T1000 (cell line): ENCODE results near the gene HNRNPA1.
"Not testable (repeated sequence)": the region's sequence is repeated elsewhere in the genome, so short reads cannot be mapped to it uniquely, and the experiment has no call there.

Source experiments
- DNase-seq: peaks from one replicate; lab custom pipeline; 2025; ENCODE audit warnings: mixed read lengths; lab: John Stamatoyannopoulos, UW

HNRNPA1 gene

GRCh38 chr12:54280468-54281260 is at the start of gene HNRNPA1:
Gene HNRNPA1, plus strand, starts transcription at chr12:54280726. Its CDS starts 82 bp downstream, at chr12:54280808.
- peak; percentile 96 for DNase-seq

GRCh38 chr12:54231269-54231668 is 49.3 kb upstream of the HNRNPA1 start:
- DNase-seq, result not testable (repeated sequence)

- DNase-seq, result no peak
Measured at GRCh38 chr12:54232790-54233189, 47.7 kb upstream of the HNRNPA1 start.

GRCh38 chr12:54238531-54238930 is 42.0 kb upstream of the HNRNPA1 start:
- no peak for DNase-seq

GRCh38 chr12:54239620-54240019 is 40.9 kb upstream of the HNRNPA1 start:
- DNase-seq, result no peak

- DNase-seq, result no peak
Measured at GRCh38 chr12:54240129-54240528, 40.4 kb upstream of the HNRNPA1 start.

GRCh38 chr12:54240971-54241588 is 39.4 kb upstream of the HNRNPA1 start:
- no peak for DNase-seq

GRCh38 chr12:54246011-54246641 is 34.4 kb upstream of the HNRNPA1 start:
- DNase-seq, result no peak

GRCh38 chr12:54249489-54249888 is 31.0 kb upstream of the HNRNPA1 start:
- no peak for DNase-seq

- no peak for DNase-seq
Measured at GRCh38 chr12:54251667-54252284, 28.8 kb upstream of the HNRNPA1 start.

- DNase-seq, result no peak
Measured at GRCh38 chr12:54253240-54253639, 27.3 kb upstream of the HNRNPA1 start.

- DNase-seq, result no peak
Measured at GRCh38 chr12:54257332-54257731, 23.2 kb upstream of the HNRNPA1 start.

GRCh38 chr12:54258201-54258681 is 22.3 kb upstream of the HNRNPA1 start:
- no peak for DNase-seq

GRCh38 chr12:54259194-54260011 is 21.1 kb upstream of the HNRNPA1 start:
- peak; percentile 99 for DNase-seq

- DNase-seq, result no peak
Measured at GRCh38 chr12:54261815-54262402, 18.6 kb upstream of the HNRNPA1 start.

GRCh38 chr12:54262403-54262925 is 18.1 kb upstream of the HNRNPA1 start:
- no peak for DNase-seq

GRCh38 chr12:54265364-54265812 is 15.1 kb upstream of the HNRNPA1 start:
- DNase-seq, result no peak

- no peak for DNase-seq
Measured at GRCh38 chr12:54266852-54267251, 13.7 kb upstream of the HNRNPA1 start.

GRCh38 chr12:54270345-54270744 is 10.2 kb upstream of the HNRNPA1 start:
- DNase-seq, result no peak

GRCh38 chr12:54272214-54272613 is 8.3 kb upstream of the HNRNPA1 start:
- no peak for DNase-seq

GRCh38 chr12:54273981-54274380 is 6.5 kb upstream of the HNRNPA1 start:
- no peak for DNase-seq
